ENCODE measurements around the gene TUBA8.
"Not testable (repeated sequence)": the region's sequence is repeated elsewhere in the genome, so short reads cannot be mapped to it uniquely, and the experiment has no call there.

The TUBA8 gene

DNA sequence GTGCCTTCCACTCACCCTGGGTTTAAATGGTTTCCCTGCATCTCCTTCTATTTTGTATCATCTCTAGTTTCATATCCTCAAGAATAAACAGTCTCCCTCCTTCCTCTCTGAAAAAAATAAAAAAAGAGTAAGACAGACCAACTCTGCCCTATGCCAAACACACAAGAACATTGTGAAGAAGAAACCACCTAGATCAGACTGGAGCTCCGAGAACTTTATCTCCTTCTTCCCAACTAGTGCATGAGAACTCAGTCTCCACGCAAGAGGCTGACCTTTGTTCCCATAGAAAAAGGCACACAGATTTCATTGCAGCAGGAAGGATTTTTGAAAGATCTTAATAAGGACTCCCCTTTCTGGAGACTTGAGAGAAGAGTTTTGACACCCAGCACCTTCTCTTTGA is 41.6 kb upstream of the TUBA8 start:
- H3K36me3 ChIP-seq (ENCODE audit: control insufficient read depth, insufficient read depth, low read length) = no peaks in the 10 kb centered on the region
- no peaks in the 10 kb centered on the region for H3K4me1 ChIP-seq (ENCODE audit: control insufficient read depth, insufficient read depth, low read length)
- no peaks in the 10 kb centered on the region for H3K9me3 ChIP-seq (ENCODE audit: control insufficient read depth, insufficient read depth, low read length)
- H3K27ac ChIP-seq (ENCODE audit: low read length) = no peak overlapping the region
- no peak for DNase-seq (ENCODE audit: low read depth, low spot score)
- 0 out of 2 replicates have a peak, but pooled peaks cover 2% of the 10 kb centered on the region for H3K27me3 ChIP-seq (ENCODE audit: control insufficient read depth, insufficient read depth, low read length)
- WGBS (ENCODE audit: insufficient coverage, insufficient read length) = no CpG with 5 or more reads among the region's 2 CpGs
- H3K4me3 ChIP-seq (ENCODE audit: low read length) = no peak overlapping the region

DNA sequence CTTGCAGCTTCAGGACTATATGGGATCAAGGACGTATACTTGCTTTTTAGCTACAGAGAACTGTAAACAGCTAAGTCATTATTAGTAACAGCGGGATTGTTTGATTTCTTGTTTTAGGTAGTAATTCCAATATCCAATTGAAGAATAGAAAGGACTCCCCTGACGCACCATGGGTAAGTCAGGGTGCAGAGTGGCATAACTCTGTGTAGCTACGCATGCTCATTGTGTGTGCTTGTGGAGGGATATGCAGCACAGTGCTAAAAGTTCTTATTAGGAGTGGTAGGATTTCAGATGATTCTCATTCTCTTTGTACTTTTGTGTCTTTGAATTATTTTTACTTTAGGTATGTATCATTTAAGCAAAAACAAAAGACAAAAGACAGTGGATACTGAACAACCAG is 40.6 kb upstream of the TUBA8 start:
- Histone ChIP-seq H3K4me3 (ENCODE audit: low read length) (no peak overlapping the region), H3K4me1 (ENCODE audit: control insufficient read depth, insufficient read depth, low read length) (no peaks in the 10 kb centered on the region), H3K9me3 (ENCODE audit: control insufficient read depth, insufficient read depth, low read length) (no peaks in the 10 kb centered on the region), H3K27me3 (ENCODE audit: control insufficient read depth, insufficient read depth, low read length) (0 out of 2 replicates have a peak, but pooled peaks cover 2% of the 10 kb centered on the region), H3K27ac (ENCODE audit: low read length) (no peak overlapping the region), H3K36me3 (ENCODE audit: control insufficient read depth, insufficient read depth, low read length) (no peaks in the 10 kb centered on the region)
- no peak for DNase-seq (ENCODE audit: low read depth, low spot score)
- WGBS (ENCODE audit: insufficient coverage, insufficient read length) = no CpG with 5 or more reads among the region's 4 CpGs

GRCh38 chr22:18070556-18071306 is 39.9 kb upstream of the TUBA8 start:
- no peak for DNase-seq (ENCODE audit: low read depth, low spot score)
- no peaks in the 10 kb centered on the region for H3K9me3 ChIP-seq (ENCODE audit: control insufficient read depth, insufficient read depth, low read length)
- no peaks in the 10 kb centered on the region for H3K4me1 ChIP-seq (ENCODE audit: control insufficient read depth, insufficient read depth, low read length)
- H3K4me3 ChIP-seq (ENCODE audit: low read length) = no peak overlapping the region
- no peaks in the 10 kb centered on the region for H3K36me3 ChIP-seq (ENCODE audit: control insufficient read depth, insufficient read depth, low read length)
- WGBS (ENCODE audit: insufficient coverage, insufficient read length) = no CpG with 5 or more reads among the region's 14 CpGs
- 0 out of 2 replicates have a peak, but pooled peaks cover 2% of the 10 kb centered on the region for H3K27me3 ChIP-seq (ENCODE audit: control insufficient read depth, insufficient read depth, low read length)
- no peak overlapping the region for H3K27ac ChIP-seq (ENCODE audit: low read length)

DNA sequence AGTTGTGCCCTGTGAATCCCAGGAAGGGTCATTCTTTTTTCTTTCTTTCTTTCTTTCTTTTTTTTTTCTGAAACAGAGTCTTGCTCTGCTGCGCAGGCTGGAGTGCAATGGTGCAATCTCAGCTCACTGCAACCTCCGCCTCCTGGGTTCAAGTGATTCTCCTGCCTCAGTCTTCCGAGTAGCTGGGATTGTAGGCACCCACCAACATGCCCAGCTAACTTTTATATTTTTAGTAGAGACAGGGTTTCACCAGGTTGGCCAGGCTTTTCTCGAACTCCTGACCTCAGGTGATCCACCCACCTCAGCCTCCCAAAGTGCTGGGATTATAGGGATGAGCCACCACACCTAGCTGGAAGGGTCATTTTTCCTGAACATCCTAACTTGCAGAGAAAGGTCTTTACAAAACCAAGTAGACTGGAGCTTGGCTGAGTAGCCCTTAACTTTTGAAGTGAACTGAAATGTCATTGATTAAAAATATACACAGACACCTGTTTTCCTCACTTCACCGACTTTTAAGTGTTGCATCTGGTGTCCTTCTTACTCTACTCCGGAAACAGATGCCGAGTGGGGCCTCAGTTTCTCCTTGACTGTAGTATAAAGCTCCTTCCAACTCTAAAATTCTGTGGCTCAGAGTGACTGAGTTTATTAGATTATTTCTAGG is 39.2 kb upstream of the TUBA8 start:
- no CpG with 5 or more reads among the region's 7 CpGs for WGBS (ENCODE audit: insufficient coverage, insufficient read length)
- not testable (repeated sequence) for H3K4me3 ChIP-seq (ENCODE audit: low read length); H3K36me3 ChIP-seq (ENCODE audit: control insufficient read depth, insufficient read depth, low read length); H3K27ac ChIP-seq (ENCODE audit: low read length); H3K9me3 ChIP-seq (ENCODE audit: control insufficient read depth, insufficient read depth, low read length); DNase-seq (ENCODE audit: low read depth, low spot score); H3K27me3 ChIP-seq (ENCODE audit: control insufficient read depth, insufficient read depth, low read length); H3K4me1 ChIP-seq (ENCODE audit: control insufficient read depth, insufficient read depth, low read length)

DNA sequence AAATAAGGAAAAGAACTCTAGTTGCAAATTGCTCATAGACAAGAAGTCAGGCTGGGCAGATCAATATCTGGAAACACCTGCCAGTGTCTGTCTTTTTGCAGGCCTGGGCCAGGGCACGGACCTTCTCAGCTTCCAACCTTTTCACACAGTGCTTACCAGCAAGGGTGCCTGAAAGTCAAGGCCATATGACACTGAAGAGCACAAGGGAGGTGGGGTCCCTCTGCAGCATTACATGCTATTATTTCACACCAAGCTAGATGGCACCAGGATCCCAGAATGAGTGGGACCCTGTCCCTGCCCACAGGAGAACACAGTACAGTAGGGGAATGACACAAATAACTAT is 38.7 kb upstream of the TUBA8 start:
- Histone ChIP-seq H3K4me1 (ENCODE audit: control insufficient read depth, insufficient read depth, low read length) (no peaks in the 10 kb centered on the region), H3K4me3 (ENCODE audit: low read length) (no peak overlapping the region), H3K36me3 (ENCODE audit: control insufficient read depth, insufficient read depth, low read length) (no peaks in the 10 kb centered on the region), H3K27me3 (ENCODE audit: control insufficient read depth, insufficient read depth, low read length) (0 out of 2 replicates have a peak, but pooled peaks cover 2% of the 10 kb centered on the region), H3K9me3 (ENCODE audit: control insufficient read depth, insufficient read depth, low read length) (no peaks in the 10 kb centered on the region), H3K27ac (ENCODE audit: low read length) (no peak overlapping the region)
- no peak for DNase-seq (ENCODE audit: low read depth, low spot score)
- WGBS (ENCODE audit: insufficient coverage, insufficient read length) = no CpG with 5 or more reads among the region's 1 CpG

GRCh38 chr22:18073467-18073866 is 37.1 kb upstream of the TUBA8 start:
- no peaks in the 10 kb centered on the region for H3K4me1 ChIP-seq (ENCODE audit: control insufficient read depth, insufficient read depth, low read length)
- no peak overlapping the region for H3K27ac ChIP-seq (ENCODE audit: low read length)
- H3K36me3 ChIP-seq (ENCODE audit: control insufficient read depth, insufficient read depth, low read length) = no peaks in the 10 kb centered on the region; the same call in 1 of the 2 replicates
- DNase-seq (ENCODE audit: low read depth, low spot score) = no peak
- WGBS (ENCODE audit: insufficient coverage, insufficient read length) = no CpG with 5 or more reads among the region's 2 CpGs
- H3K27me3 ChIP-seq (ENCODE audit: control insufficient read depth, insufficient read depth, low read length) = 0 out of 2 replicates have a peak, but pooled peaks cover 2% of the 10 kb centered on the region
- H3K4me3 ChIP-seq (ENCODE audit: low read length) = no peak overlapping the region
- no peaks in the 10 kb centered on the region for H3K9me3 ChIP-seq (ENCODE audit: control insufficient read depth, insufficient read depth, low read length)

DNA sequence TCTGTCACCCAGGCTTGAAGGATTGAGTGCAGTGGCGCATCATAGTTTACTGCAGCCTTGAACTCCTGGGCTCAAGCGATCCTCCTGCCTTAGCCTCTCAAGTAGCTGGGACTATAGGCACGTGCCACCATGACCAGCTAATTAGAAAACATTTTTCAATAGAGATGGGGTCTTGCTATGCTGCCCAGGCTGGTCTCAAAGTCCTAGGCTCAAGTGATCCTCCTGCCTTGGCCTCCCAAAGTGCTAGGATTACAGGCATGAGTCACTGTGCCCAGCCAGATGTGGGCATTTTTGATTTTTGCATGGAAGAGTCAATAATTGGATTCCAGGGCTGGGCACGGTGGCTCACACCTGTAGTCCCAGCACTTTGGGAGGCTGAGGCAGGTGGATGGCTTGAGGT is 36.7 kb upstream of the TUBA8 start:
- not testable (repeated sequence) for H3K9me3 ChIP-seq (ENCODE audit: control insufficient read depth, insufficient read depth, low read length); H3K27ac ChIP-seq (ENCODE audit: low read length); H3K4me1 ChIP-seq (ENCODE audit: control insufficient read depth, insufficient read depth, low read length); H3K36me3 ChIP-seq (ENCODE audit: control insufficient read depth, insufficient read depth, low read length); DNase-seq (ENCODE audit: low read depth, low spot score); H3K4me3 ChIP-seq (ENCODE audit: low read length); H3K27me3 ChIP-seq (ENCODE audit: control insufficient read depth, insufficient read depth, low read length)
- WGBS (ENCODE audit: insufficient coverage, insufficient read length) = no CpG with 5 or more reads among the region's 4 CpGs

GRCh38 chr22:18075101-18075719 is 35.4 kb upstream of the TUBA8 start:
- Histone ChIP-seq H3K4me3 (ENCODE audit: low read length) (no peak overlapping the region), H3K27me3 (ENCODE audit: control insufficient read depth, insufficient read depth, low read length) (0 out of 2 replicates have a peak, but pooled peaks cover 2% of the 10 kb centered on the region), H3K27ac (ENCODE audit: low read length) (no peak overlapping the region), H3K9me3 (ENCODE audit: control insufficient read depth, insufficient read depth, low read length) (no peaks in the 10 kb centered on the region), H3K36me3 (ENCODE audit: control insufficient read depth, insufficient read depth, low read length) (no peaks in the 10 kb centered on the region; the same call in 1 of the 2 replicates), H3K4me1 (ENCODE audit: control insufficient read depth, insufficient read depth, low read length) (no peaks in the 10 kb centered on the region)
- no peak for DNase-seq (ENCODE audit: low read depth, low spot score)
- no CpG with 5 or more reads among the region's 6 CpGs for WGBS (ENCODE audit: insufficient coverage, insufficient read length)

DNA sequence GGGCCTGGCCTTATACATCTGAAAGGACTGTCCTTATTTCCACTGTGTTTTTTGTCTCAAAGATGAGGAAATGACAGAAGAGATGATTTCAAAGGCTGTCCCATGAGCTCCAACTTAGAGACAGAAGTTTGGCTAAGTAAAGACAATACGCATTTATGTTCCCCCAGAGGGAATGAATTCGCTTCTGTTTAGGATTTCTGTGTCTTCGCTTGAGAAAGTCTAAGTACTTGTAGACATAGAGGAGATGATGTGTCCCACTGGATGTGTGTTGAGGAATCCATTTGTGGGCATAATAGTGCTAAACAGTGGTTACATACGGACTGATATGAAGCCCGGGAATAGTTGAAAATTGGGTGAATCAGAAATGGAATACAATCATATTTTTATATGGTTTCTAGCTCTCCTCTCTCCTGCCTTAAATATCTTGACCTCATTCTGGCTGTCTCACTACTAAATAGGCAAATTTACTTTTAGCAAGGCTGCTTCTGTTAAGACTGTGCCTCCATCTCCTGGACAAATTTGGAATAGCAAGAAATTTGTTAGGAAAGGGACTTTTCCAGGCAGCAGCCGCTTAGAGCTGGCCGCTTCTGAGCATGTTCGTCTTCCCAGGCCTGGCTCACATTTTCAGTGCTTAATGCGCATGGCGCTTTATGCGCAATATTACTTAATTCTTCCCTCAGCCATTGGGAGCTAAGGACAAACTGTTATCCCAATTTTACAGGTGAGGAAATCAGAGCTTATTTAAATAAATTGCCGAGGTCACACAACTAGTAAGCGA is 34.7 kb upstream of the TUBA8 start:
- Histone ChIP-seq H3K27me3 (ENCODE audit: control insufficient read depth, insufficient read depth, low read length) (0 out of 2 replicates have a peak, but pooled peaks cover 2% of the 10 kb centered on the region), H3K4me3 (ENCODE audit: low read length) (no peak overlapping the region), H3K27ac (ENCODE audit: low read length) (no peak overlapping the region), H3K4me1 (ENCODE audit: control insufficient read depth, insufficient read depth, low read length) (no peaks in the 10 kb centered on the region), H3K9me3 (ENCODE audit: control insufficient read depth, insufficient read depth, low read length) (no peaks in the 10 kb centered on the region), H3K36me3 (ENCODE audit: control insufficient read depth, insufficient read depth, low read length) (no peaks in the 10 kb centered on the region; the same call in 1 of the 2 replicates)
- WGBS (ENCODE audit: insufficient coverage, insufficient read length) = no CpG with 5 or more reads among the region's 13 CpGs
- peak; percentile 52 for DNase-seq (ENCODE audit: low read depth, low spot score)

DNA sequence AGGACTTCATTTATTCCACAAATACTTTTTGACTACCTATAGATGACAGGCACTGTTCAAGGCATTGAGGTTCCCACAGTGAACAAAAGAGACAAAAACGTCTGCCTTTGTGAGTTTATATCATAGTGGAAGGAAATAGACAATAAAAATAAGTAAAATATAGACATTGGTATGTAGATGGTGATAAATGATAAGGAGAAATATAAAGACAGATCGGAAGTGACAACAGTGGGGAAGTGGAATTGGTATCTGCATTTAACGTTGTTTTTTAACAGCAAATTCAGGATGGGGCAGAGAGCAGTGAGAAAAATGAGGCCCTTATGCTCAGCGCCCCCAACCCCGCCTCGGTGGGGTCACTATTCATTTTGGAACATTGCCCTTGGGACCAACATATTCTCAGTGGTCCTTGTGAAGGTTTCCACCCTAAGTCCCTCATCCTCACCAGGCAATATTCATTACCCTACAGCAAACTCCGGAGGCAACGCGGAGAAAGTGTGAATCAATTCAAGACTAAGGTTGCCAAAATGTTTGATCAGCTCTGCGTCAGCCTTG is 33.4 kb upstream of the TUBA8 start:
- peak overlapping the region; percentile 100; the same call in 1 of the 2 replicates for H3K4me3 ChIP-seq (ENCODE audit: low read length)
- no peaks in the 10 kb centered on the region for H3K9me3 ChIP-seq (ENCODE audit: control insufficient read depth, insufficient read depth, low read length)
- DNase-seq (ENCODE audit: low read depth, low spot score) = no peak
- H3K4me1 ChIP-seq (ENCODE audit: control insufficient read depth, insufficient read depth, low read length) = no peaks in the 10 kb centered on the region
- peaks cover 4% of the 10 kb centered on the region; the same call in 1 of the 2 replicates for H3K36me3 ChIP-seq (ENCODE audit: control insufficient read depth, insufficient read depth, low read length)
- H3K27ac ChIP-seq (ENCODE audit: low read length) = no peak overlapping the region
- H3K27me3 ChIP-seq (ENCODE audit: control insufficient read depth, insufficient read depth, low read length) = no peaks in the 10 kb centered on the region
- WGBS (ENCODE audit: insufficient coverage, insufficient read length) = 100% methylated on average over 1 of the region's 10 CpGs

Measured in iPS DF 6.9 (cell line).